ENCODE data around the gene KIAA0319L.
"Not testable (repeated sequence)": the region's sequence is repeated elsewhere in the genome, so short reads cannot be mapped to it uniquely, and the experiment has no call there.

KIAA0319L gene

DNA sequence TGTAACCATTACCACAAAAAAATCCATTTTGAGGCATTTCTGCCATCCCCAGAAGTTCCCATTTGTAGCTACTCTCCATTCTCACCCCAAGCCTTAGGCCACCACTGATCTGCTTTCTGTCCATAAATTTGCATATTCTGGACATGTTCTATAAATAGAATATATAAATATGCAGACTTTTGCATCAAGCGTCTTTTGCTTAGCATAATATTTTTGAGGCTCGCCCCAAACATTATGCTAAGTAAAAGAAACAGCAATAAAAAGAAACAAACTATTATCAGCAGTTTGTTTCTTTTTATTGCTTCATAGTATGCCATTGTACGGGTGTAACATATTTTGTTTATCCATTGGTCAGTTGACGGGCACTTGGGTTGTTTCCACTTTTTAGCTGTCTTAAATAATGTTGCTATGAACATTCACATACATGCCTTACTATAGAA, 23.8 kb upstream of the KIAA0319L start:
- DNase-seq: no peak

DNA sequence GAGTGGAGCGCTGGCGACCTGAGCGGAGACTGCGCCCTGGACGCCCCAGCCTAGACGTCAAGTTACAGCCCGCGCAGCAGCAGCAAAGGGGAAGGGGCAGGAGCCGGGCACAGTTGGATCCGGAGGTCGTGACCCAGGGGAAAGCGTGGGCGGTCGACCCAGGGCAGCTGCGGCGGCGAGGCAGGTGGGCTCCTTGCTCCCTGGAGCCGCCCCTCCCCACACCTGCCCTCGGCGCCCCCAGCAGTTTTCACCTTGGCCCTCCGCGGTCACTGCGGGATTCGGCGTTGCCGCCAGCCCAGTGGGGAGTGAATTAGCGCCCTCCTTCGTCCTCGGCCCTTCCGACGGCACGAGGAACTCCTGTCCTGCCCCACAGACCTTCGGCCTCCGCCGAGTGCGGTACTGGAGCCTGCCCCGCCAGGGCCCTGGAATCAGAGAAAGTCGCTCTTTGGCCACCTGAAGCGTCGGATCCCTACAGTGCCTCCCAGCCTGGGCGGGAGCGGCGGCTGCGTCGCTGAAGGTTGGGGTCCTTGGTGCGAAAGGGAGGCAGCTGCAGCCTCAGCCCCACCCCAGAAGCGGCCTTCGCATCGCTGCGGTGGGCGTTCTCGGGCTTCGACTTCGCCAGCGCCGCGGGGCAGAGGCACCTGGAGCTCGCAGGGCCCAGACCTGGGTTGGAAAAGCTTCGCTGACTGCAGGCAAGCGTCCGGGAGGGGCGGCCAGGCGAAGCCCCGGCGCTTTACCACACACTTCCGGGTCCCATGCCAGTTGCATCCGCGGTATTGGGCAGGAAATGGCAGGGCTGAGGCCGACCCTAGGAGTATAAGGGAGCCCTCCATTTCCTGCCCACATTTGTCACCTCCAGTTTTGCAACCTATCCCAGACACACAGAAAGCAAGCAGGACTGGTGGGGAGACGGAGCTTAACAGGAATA, 20.1 kb upstream of the KIAA0319L start:
- DNase-seq: peak; percentile 59

DNA sequence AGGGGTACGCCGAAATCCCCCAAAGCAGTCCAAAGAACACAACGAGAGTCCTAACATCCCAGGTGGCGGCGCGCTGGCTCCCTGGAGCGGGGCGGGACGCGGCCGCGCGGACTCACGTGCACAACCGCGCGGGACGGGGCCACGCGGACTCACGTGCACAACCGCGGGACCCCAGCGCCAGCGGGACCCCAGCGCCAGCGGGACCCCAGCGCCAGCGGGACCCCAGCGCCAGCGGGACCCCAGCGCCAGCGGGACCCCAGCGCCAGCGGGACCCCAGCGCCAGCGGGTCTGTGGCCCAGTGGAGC, 19.5 kb upstream of the KIAA0319L start:
- not testable (repeated sequence) for DNase-seq

DNA sequence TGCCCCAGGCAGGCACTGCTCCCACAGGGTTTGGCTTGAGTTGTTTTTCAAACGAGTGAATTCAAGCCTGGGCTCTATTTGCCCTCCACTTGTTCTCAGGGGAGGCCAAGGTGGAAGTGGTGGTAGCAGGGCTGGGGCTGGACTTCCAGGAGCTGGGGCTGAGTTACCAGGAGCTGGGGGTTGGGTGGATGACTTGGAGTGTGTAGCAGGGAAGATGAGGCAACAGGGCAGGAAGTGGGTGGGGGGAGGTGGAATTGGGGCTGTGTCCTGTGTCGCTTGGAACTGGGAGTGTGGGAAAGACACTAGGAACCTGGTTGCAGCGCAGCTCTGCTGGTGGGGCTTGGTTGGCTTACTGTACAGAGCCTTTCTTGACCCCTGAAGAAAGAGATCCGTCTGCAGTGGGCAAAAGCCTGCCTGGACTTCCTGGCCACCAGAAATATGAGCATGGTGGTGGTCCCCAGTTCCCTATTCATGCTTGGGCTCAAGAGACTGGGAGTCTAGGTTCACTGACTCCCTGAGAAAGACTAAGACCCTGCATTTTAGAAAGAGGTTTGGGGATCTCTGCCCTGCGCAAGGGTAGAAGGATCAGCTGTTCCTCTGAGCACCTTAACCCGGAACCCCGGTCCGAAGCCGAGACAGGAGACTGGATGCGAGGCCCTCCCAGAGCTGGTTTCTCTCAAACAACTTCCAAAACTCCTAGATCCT, 19.0 kb upstream of the KIAA0319L start:
- DNase-seq: no peak

GRCh38 chr1:35575416-35575958, 18.3 kb upstream of the KIAA0319L start:
- no peak for DNase-seq

- DNase-seq: no peak
Observed at GRCh38 chr1:35574655-35575415, 17.6 kb upstream of the KIAA0319L start.

- no peak for DNase-seq
Observed at GRCh38 chr1:35574125-35574654, 17.0 kb upstream of the KIAA0319L start.

DNA sequence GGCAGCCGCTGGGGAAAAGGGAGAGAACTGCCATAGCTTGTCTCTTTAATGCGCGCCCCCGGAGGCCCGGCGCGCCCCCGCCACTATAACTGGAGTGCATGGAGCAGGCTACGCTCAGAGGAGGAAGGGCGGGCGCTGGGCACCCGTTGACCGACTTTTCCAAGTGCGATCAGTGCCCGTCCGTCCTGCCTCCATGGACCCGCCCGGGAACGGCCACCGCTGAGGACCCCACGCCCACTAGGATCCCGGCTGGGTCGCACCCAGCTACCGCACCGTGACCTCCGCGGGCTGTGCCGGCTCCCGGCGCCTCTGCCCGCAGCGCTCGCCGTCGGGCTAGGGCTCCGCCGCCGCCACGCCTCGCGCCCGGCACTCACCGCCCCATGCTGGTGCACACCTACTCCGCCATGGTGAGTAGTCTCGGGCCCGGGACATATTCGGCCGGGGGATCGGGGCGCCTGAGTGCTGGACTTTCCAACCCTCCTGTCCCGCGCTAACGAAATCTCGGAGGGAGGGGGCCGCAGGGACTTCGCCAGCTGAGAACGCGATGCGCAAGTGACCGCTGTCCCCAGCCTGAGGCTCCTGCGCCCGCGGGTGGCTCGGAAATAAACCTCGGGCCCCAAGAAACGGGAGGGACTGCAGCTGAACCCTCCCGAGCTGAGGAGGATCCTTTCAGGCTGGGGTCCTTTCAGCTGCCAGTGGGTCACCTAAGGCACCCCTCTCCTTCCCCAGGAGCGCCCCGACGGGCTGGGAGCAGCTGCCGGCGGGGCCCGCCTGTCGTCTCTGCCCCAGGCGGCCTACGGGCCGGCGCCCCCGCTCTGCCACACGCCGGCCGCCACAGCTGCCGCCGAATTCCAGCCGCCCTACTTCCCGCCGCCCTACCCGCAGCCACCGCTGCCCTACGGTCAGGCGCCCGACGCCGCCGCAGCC, 16.3 kb upstream of the KIAA0319L start, which contains the start of gene TFAP2E:
Gene TFAP2E (plus strand): TSS at position 117 of the 927 bp plus-strand sequence. CDS start 264 bp downstream, at position 381.
- DNase-seq: no peak

DNA sequence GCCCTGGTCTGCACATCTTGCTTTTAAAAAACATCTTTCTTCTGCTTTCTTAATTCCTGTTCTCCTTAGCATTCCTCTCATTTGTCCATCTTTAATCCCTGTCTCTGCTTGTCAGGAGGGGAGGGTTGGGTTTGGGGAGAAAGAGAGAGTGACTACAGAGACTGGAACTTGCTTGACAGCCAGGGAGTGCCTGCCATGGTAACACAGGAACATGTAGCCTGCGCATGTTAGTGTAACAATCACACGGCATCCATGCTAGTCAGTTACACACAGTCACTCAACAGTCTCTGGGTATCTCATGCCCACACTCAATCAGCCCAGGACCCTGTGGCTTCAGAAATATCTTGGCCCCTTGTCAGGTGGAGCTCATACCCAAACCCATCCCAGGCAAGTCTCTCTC, 15.1 kb upstream of the KIAA0319L start:
- no peak for DNase-seq

DNA sequence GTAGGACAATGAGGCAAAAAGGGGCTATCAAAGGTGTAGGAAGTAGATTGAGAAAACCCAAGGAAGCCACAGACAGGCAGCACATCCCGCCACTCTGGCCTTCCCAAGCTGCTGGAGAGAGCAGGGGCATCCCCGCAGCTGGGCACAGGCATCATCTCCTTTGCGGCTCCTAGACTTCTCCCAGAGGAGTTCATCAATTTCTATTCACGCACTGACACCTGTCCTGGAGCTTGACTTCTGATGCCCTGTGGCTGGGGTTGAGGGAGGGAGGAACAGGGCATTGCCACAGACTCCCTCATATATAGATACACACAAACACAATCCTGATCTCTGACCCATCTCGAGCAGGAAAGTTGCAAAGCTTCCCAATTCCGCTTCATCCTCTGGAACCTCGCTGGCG, 14.1 kb upstream of the KIAA0319L start:
- no peak for DNase-seq

DNA sequence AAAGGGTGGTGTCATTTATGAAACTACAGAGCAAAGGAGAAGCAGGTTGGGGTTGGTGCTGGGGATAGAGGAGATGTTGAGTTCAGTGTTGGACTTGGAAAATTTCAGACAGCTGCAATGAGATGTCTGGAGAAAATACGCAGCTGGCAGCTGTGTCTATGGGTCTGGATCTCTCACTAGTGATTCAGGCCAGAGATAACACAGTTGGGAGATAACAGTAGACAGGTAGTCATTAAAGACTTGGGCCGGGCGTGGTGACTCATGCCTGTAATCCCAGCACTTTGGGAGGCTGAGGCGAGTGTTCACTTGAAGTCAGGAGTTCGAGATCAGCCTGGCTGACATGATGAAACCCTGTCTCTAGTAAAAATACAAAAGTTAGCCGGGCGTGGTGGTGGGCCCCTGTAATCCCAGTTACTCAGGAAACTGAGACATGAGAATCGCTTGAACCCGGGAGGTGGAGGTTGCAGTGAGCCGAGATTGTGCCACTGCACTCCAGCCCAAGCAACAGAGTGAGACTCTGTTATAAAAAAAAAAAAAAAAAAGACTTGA, 13.5 kb upstream of the KIAA0319L start:
- DNase-seq: no peak

- no peak for DNase-seq
Observed at GRCh38 chr1:35569936-35570335, 12.7 kb upstream of the KIAA0319L start.

DNA sequence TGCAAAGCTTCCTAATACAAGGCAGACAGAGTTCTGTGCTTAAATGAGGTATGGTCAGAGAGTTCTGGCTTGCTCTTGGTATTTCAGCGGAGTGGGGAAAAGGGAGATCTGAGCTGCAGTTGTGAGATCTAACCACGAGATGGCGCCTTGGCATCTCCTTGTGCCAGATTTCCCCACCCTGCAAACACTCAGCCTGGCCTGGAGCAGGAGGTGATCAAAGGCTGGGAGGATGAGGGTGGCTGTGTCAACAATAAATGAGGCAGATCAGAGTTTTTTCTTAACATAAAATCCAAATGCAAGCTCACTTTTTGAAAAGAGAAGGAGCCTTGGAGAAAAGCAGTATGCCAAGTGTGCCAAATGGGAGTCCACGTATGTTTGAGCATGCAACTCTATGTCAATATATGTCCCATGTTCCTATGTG, 11.8 kb upstream of the KIAA0319L start:
- DNase-seq: peak; percentile 61

DNA sequence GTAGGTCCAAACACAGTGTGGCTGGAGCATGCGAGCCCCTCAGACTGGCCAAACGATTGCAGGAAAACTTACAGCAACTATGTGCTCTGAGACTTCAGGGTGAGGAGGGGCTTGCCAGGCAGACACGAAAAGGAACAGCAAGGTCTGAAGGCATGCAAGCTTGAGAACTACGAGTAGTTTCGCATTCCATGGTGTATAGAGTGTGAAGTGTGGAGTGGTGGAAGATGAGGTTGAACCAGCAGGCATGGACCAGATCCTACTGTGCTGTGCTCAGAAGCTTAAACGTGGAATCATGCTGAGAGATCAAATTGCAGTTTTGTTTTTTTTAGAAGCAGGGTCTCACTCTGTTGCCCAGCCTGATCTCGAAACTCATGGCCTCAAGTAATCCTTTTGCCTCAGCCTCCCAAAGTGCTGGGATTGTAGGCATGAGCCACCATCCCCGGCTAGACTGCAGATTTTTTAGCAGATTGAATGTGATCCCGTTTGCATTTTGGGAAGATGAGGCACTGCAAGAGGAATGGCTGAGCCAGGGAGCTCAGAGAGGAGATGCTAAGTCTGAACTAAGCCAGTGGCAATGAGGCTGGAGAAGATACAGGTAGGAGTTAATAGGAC, 10.8 kb upstream of the KIAA0319L start:
- DNase-seq: no peak

- DNase-seq: no peak
Observed at GRCh38 chr1:35565742-35566133, 8.5 kb upstream of the KIAA0319L start.

- DNase-seq: no peak
Observed at GRCh38 chr1:35564884-35565741, 7.9 kb upstream of the KIAA0319L start.

GRCh38 chr1:35564037-35564883, 7.1 kb upstream of the KIAA0319L start:
- peak; percentile 78 for DNase-seq

GRCh38 chr1:35563166-35563565, 6.0 kb upstream of the KIAA0319L start:
- DNase-seq: no peak
